Neural cell (in vitro differentiated cells): Measurements from ENCODE around the gene RERE.

ENCODE experiments used
- CTCF ChIP-seq: fragments of 450-650 bp; IDR thresholded peaks from 2 replicates; pipeline ENCODE4 v1.5.1; 2014; ENCODE audit warnings: antibody characterized with exemption, mild to moderate bottlenecking, moderate library complexity; ENCODE audit not compliant: poor library complexity, severe bottlenecking
- EZH2 ChIP-seq: fragments of 200-600, 300-800 bp; shearing (Covaris generic), sonication (generic); IDR thresholded peaks from 2 replicates; pipeline ENCODE4 v1.6.1; 2014; ENCODE audit warnings: antibody characterized with exemption, low read length, borderline replicate concordance, mild to moderate bottlenecking; ENCODE audit not compliant: insufficient read depth, poor library complexity, severe bottlenecking
- POLR2AphosphoS5 ChIP-seq: IDR thresholded peaks from 2 replicates; pipeline ENCODE4 v1.6.1; 2012
- RAD21 ChIP-seq: fragments of 450-650 bp; conservative IDR thresholded peaks from 2 replicates; pipeline ENCODE4 v1.6.1; 2014; ENCODE audit warnings: antibody characterized with exemption, mild to moderate bottlenecking, moderate library complexity
- REST ChIP-seq: IDR thresholded peaks from 2 replicates; pipeline ENCODE4 v1.6.1; 2012; ENCODE audit warnings: borderline replicate concordance

GRCh38 chr1:8598783-8599182 is 218.7 kb downstream of the RERE start:
- TF ChIP-seq CTCF, result no peak
- TF ChIP-seq REST, result no peak
- no peak for TF ChIP-seq POLR2AphosphoS5
- TF ChIP-seq EZH2, result no peak
- no peak for TF ChIP-seq RAD21
